ENCODE data around the gene USP13. TPM values are rescaled to one million over a fixed set of nuclear protein-coding genes. Genes with fewer than 3 reads are reported as not detected.

The USP13 gene
- total and polyA plus RNA-seq, 2 experiments from 2014 or later = 9.6 to 22.7 TPM

GRCh38 chr3:179608931-179609720 lies 43.7 kb upstream of the USP13 start:
- ATAC-seq (no peak), DNase-seq (ENCODE audit: low spot score) (no peak)
- no peaks in the 10 kb centered on the region for H3F3A ChIP-seq (replicated peaks; ENCODE audit: low read depth)
- peaks cover 2% of the 10 kb centered on the region for H3K4me1 Mint-ChIP-seq
- H3K27ac Mint-ChIP-seq = no peak overlapping the region; the same call in 1 of the 2 replicates
- H3K4me3 ChIP-seq = no peak overlapping the region
- peaks cover 4% of the 10 kb centered on the region; the same call in 1 of the 2 replicates for H4K20me1 ChIP-seq (replicated peaks; ENCODE audit: insufficient read depth)
- peaks cover 6% of the 10 kb centered on the region for H3K27me3 Mint-ChIP-seq (ENCODE audit: insufficient read depth, low read depth, poor library complexity)
- peaks cover 6% of the 10 kb centered on the region; the same call in 2 of the 3 replicates for H3K36me3 Mint-ChIP-seq (ENCODE audit: low read depth)
- H3K4me3 Mint-ChIP-seq = no peak overlapping the region
- TF ChIP-seq CTCF (conservative IDR thresholded peaks at IDR 0.05; ENCODE audit: low read depth in 2 of 2) = no peak
- TF ChIP-seq POLR2AphosphoS5 (IDR thresholded peaks at IDR 0.05; ENCODE audit: low read depth) = no peak
- TF ChIP-seq EZH2 (IDR thresholded peaks at IDR 0.05; ENCODE audit: low read depth, unreplicated experiment) = no peak
- TF ChIP-seq ETS1 (IDR thresholded peaks at IDR 0.05) = no peak
- no peak for TF ChIP-seq EZH2phosphoT487 (IDR thresholded peaks at IDR 0.05; ENCODE audit: unreplicated experiment)
- no peak for TF ChIP-seq JUNB (IDR thresholded peaks at IDR 0.05; ENCODE audit: unreplicated experiment)
- TF ChIP-seq ZNF331 (CRISPR knock-in tag; IDR thresholded peaks at IDR 0.05; ENCODE audit: low read depth) = no peak
- no peaks in the 10 kb centered on the region for H3K36me3 ChIP-seq (ENCODE audit: insufficient read depth)
- H3K9me2 ChIP-seq (ENCODE audit: insufficient read depth) = no peaks in the 10 kb centered on the region
- no peaks in the 10 kb centered on the region for H3K27me3 ChIP-seq (ENCODE audit: insufficient read depth)
- no peak overlapping the region for H3K27ac ChIP-seq (ENCODE audit: low read depth)
- H3K4me1 ChIP-seq (ENCODE audit: insufficient read depth) = no peaks in the 10 kb centered on the region
- no peaks in the 10 kb centered on the region; the same call in 1 of the 3 replicates for H3K9me3 Mint-ChIP-seq
- no peak overlapping the region for H3K4me2 ChIP-seq
- peaks cover 46% of the 10 kb centered on the region for H3K79me2 ChIP-seq (replicated peaks; ENCODE audit: insufficient read depth)
- no peak overlapping the region for H2AFZ ChIP-seq

- H3K4me3 Mint-ChIP-seq = no peak overlapping the region
- no peak overlapping the region for H3K27ac Mint-ChIP-seq
- TF ChIP-seq NANOG (IDR thresholded peaks at IDR 0.05; ENCODE audit: borderline replicate concordance) = no peak
- TF ChIP-seq JUNB (IDR thresholded peaks at IDR 0.05; ENCODE audit: unreplicated experiment) = no peak
- no peak for TF ChIP-seq CREB1 (CRISPR knock-in tag; IDR thresholded peaks at IDR 0.05; ENCODE audit: low read depth)
- TF ChIP-seq ZNF114 (CRISPR knock-in tag; IDR thresholded peaks at IDR 0.05) = no peak
- no peak for TF ChIP-seq ZNF331 (CRISPR knock-in tag; IDR thresholded peaks at IDR 0.05; ENCODE audit: low read depth)
- no peak for TF ChIP-seq ZNF462 (CRISPR knock-in tag; IDR thresholded peaks at IDR 0.05)
Observed at GRCh38 chr3:179610066-179610465, 42.8 kb upstream of the USP13 start.

More at GRCh38 chr3:179610066-179610465, 42.8 kb upstream of the USP13 start:
- no peaks in the 10 kb centered on the region for H3K9me2 ChIP-seq (ENCODE audit: insufficient read depth)
- H3K36me3 Mint-ChIP-seq (ENCODE audit: low read depth) = peaks cover 4% of the 10 kb centered on the region; the same call in 1 of the 3 replicates
- ATAC-seq = no peak
- no peaks in the 10 kb centered on the region; the same call in 2 of the 3 replicates for H3K9me3 Mint-ChIP-seq
- H3K4me2 ChIP-seq = no peak overlapping the region
- H3K4me1 ChIP-seq (ENCODE audit: insufficient read depth) = no peaks in the 10 kb centered on the region
- H3K27me3 ChIP-seq (ENCODE audit: insufficient read depth) = no peaks in the 10 kb centered on the region
- no peaks in the 10 kb centered on the region for H3F3A ChIP-seq (replicated peaks; ENCODE audit: low read depth)
- peaks cover 2% of the 10 kb centered on the region for H3K4me1 Mint-ChIP-seq
- no peak overlapping the region for H3K4me3 ChIP-seq
- DNase-seq (ENCODE audit: low spot score) = no peak
- no peak overlapping the region for H3K27ac ChIP-seq (ENCODE audit: low read depth)
- H4K20me1 ChIP-seq (replicated peaks; ENCODE audit: insufficient read depth) = peaks cover 4% of the 10 kb centered on the region
- H2AFZ ChIP-seq = no peak overlapping the region
- no peaks in the 10 kb centered on the region for H3K36me3 ChIP-seq (ENCODE audit: insufficient read depth)
- H3K27me3 Mint-ChIP-seq (ENCODE audit: insufficient read depth, low read depth, poor library complexity) = peaks cover 3% of the 10 kb centered on the region
- peaks cover 43% of the 10 kb centered on the region for H3K79me2 ChIP-seq (replicated peaks; ENCODE audit: insufficient read depth)
